MM.1S (cell line): Measurements from ENCODE around the gene MAGEA8.

ENCODE experiments used
- DNase-seq: peaks from one replicate; pipeline ENCODE4 v3.0.0-alpha.2; 2015
- H2AFZ ChIP-seq: fragments of 300-600 bp; sonication (generic); 2 replicates; pipeline ENCODE4 v1.6.0; 2016; ENCODE audit warnings: antibody characterized with exemption, low read length
- H3F3A ChIP-seq: fragments of 300-600 bp; sonication (generic); 2 replicates; pipeline ENCODE4 v1.6.1; 2016; ENCODE audit warnings: mild to moderate bottlenecking, antibody characterized with exemption, low read length, moderate library complexity, mixed read lengths; ENCODE audit not compliant: insufficient read depth
- H3K27ac ChIP-seq: fragments of 300-600 bp; sonication (generic); 2 replicates; pipeline ENCODE4 v1.5.1; 2016; ENCODE audit warnings: mild to moderate bottlenecking, low read length
- H3K27me3 ChIP-seq: fragments of 300-600 bp; sonication (generic); replicated peaks from 2 replicates; pipeline ENCODE4 v1.6.0; 2016; ENCODE audit warnings: low read length; ENCODE audit not compliant: insufficient read depth
- H3K36me3 ChIP-seq: fragments of 300-600 bp; sonication (generic); replicated peaks from 2 replicates; pipeline ENCODE4 v1.6.1; 2016; ENCODE audit warnings: mild to moderate bottlenecking, low read length, mixed read lengths; ENCODE audit not compliant: insufficient read depth
- H3K4me1 ChIP-seq: fragments of 300-600 bp; sonication (generic); 2 replicates; pipeline ENCODE4 v1.6.1; 2016; ENCODE audit warnings: low read length, mixed read lengths
- H3K4me2 ChIP-seq: fragments of 300-600 bp; sonication (generic); 2 replicates; pipeline ENCODE4 v1.6.0; 2016; ENCODE audit warnings: low read depth, low read length
- H3K4me3 ChIP-seq: fragments of 300-600 bp; sonication (generic); 2 replicates; pipeline ENCODE4 v1.5.1; 2016; ENCODE audit warnings: low read length, mixed read lengths
- H3K79me2 ChIP-seq: fragments of 300-600 bp; sonication (generic); 2 replicates; pipeline ENCODE4 v1.6.1; 2016; ENCODE audit warnings: mixed run types, low read length, mixed read lengths
- H3K9ac ChIP-seq: fragments of 300-600 bp; sonication (generic); 2 replicates; pipeline ENCODE4 v1.6.1; 2016; ENCODE audit warnings: low read length, mixed read lengths
- H3K9me2 ChIP-seq: fragments of 300-600 bp; sonication (generic); replicated peaks from 2 replicates; pipeline ENCODE4 v1.6.1; 2016; ENCODE audit warnings: mild to moderate bottlenecking, low read length, mixed read lengths; ENCODE audit not compliant: insufficient read depth
- H3K9me3 ChIP-seq: fragments of 300-600 bp; sonication (generic); replicated peaks from 2 replicates; pipeline ENCODE4 v1.6.1; 2016; ENCODE audit warnings: mild to moderate bottlenecking, low read length, mixed read lengths; ENCODE audit not compliant: insufficient read depth
- H4K20me1 ChIP-seq: fragments of 300-600 bp; sonication (generic); 2 replicates; pipeline ENCODE4 v1.6.1; 2016; ENCODE audit warnings: mild to moderate bottlenecking, low read length, moderate library complexity, mixed read lengths; ENCODE audit not compliant: insufficient read depth
- CTCF ChIP-seq: fragments of 300-600 bp; sonication (generic); IDR thresholded peaks from 2 replicates; pipeline ENCODE4 v1.5.1; 2016; ENCODE audit warnings: antibody characterized with exemption, low read length, mixed read lengths
- EZH2 ChIP-seq: fragments of 300-600 bp; sonication (generic); optimal IDR thresholded peaks from 2 replicates; pipeline ENCODE3; 2017; ENCODE audit warnings: low read depth, mild to moderate bottlenecking, antibody characterized with exemption, low read length, mixed read lengths
- EZH2phosphoT487 ChIP-seq: fragments of 300-600 bp; sonication (generic); IDR thresholded peaks from 2 replicates; pipeline ENCODE4 v1.6.1; 2018; ENCODE audit warnings: antibody characterized with exemption, low read length

Gene MAGEA8

DNA sequence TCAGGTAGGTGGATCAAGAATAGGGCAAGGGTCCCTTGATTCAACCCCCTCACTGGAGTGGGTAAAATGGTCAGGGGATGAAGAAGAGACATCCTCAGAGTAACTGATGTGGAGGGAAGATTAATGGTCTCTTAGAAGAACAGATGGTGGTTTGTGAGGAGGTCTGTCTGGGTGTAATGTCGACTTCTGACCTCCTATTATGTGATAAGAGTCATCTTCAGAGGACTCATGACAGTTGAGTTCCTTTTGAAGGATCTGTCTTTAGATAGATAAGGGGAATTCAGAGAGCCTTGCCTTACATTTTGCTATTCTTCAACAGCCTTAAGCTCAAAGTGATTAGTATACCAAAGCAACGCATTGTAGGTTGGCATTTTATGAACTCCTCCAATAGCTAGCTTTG, 27.1 kb upstream of the MAGEA8 start:
- no peaks in the 10 kb centered on the region for H3K36me3 ChIP-seq
- no peak for TF ChIP-seq EZH2
- no peak for TF ChIP-seq CTCF
- TF ChIP-seq EZH2phosphoT487, result no peak
- H4K20me1 ChIP-seq, result no peaks in the 10 kb centered on the region
- DNase-seq, result no peak
- no peak overlapping the region for H3K27ac ChIP-seq
- no peaks in the 10 kb centered on the region for H3F3A ChIP-seq
- H3K4me1 ChIP-seq, result no peaks in the 10 kb centered on the region
- no peaks in the 10 kb centered on the region for H3K79me2 ChIP-seq
- no peak overlapping the region for H3K4me2 ChIP-seq
- no peaks in the 10 kb centered on the region for H3K9me2 ChIP-seq
- H3K9me3 ChIP-seq, result no peaks in the 10 kb centered on the region
- H3K4me3 ChIP-seq, result no peak overlapping the region
- H3K9ac ChIP-seq, result no peak overlapping the region
- no peaks in the 10 kb centered on the region for H3K27me3 ChIP-seq
- no peak overlapping the region for H2AFZ ChIP-seq

GRCh38 chrX:149858592-149858991, 22.4 kb upstream of the MAGEA8 start:
- TF ChIP-seq CTCF (no peak), EZH2 (no peak), EZH2phosphoT487 (no peak)
- no peak overlapping the region for H3K4me3 ChIP-seq
- DNase-seq, result no peak

GRCh38 chrX:149860445-149860844, 20.5 kb upstream of the MAGEA8 start:
- H3K36me3 ChIP-seq, result no peaks in the 10 kb centered on the region
- H4K20me1 ChIP-seq, result no peaks in the 10 kb centered on the region
- H3K4me2 ChIP-seq, result no peak overlapping the region
- H3K9me3 ChIP-seq, result no peaks in the 10 kb centered on the region
- H3K4me3 ChIP-seq, result no peak overlapping the region
- no peaks in the 10 kb centered on the region for H3F3A ChIP-seq
- no peaks in the 10 kb centered on the region for H3K4me1 ChIP-seq
- no peaks in the 10 kb centered on the region for H3K27me3 ChIP-seq
- no peaks in the 10 kb centered on the region for H3K9me2 ChIP-seq
- H3K27ac ChIP-seq, result no peak overlapping the region
- TF ChIP-seq EZH2phosphoT487, result no peak
- no peak for TF ChIP-seq CTCF
- no peak for TF ChIP-seq EZH2
- no peak overlapping the region for H2AFZ ChIP-seq
- H3K9ac ChIP-seq, result no peak overlapping the region
- no peaks in the 10 kb centered on the region for H3K79me2 ChIP-seq
- DNase-seq, result no peak

More at GRCh38 chrX:149858592-149858991, 22.4 kb upstream of the MAGEA8 start:
- no peaks in the 10 kb centered on the region for H3K27me3 ChIP-seq
- no peak overlapping the region for H3K27ac ChIP-seq
- no peak overlapping the region for H3K4me2 ChIP-seq
- H3K36me3 ChIP-seq, result no peaks in the 10 kb centered on the region
- H3K4me1 ChIP-seq, result no peaks in the 10 kb centered on the region
- H4K20me1 ChIP-seq, result no peaks in the 10 kb centered on the region
- H3K9me3 ChIP-seq, result no peaks in the 10 kb centered on the region
- no peak overlapping the region for H2AFZ ChIP-seq
- H3K9me2 ChIP-seq, result no peaks in the 10 kb centered on the region
- H3K9ac ChIP-seq, result no peak overlapping the region
- H3K79me2 ChIP-seq, result no peaks in the 10 kb centered on the region
- H3F3A ChIP-seq, result no peaks in the 10 kb centered on the region
